ENCODE results near the gene ALKBH8.
"Not testable (repeated sequence)": the region's sequence is repeated elsewhere in the genome, so short reads cannot be mapped to it uniquely, and the experiment has no call there.

Gene ALKBH8

DNA sequence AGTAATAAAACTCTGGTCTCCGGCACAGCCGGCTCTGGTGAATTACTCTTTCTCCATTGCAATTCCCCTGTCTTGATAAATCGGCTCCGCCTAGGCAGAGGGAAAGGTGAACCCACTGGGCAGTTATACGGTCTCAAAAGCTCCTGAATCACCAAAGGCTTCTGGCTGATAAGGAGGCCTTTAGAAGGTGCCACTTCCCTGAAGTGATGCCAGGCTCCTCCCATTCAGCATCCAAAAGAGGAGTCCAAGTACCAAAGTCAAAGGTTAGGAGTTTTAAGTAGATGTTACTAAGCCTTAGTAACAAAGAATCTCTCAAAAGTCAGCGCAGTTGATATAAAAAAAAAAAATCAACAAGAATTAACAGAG lies 11.8 kb upstream of the ALKBH8 start:
- DNase-seq, result no peak
- Histone ChIP-seq H3K27me3 (replicated peaks; ENCODE audit: control insufficient read depth, insufficient read depth, low read length, poor library complexity, severe bottlenecking) (no peaks in the 10 kb centered on the region), H3K4me3 (ENCODE audit: insufficient read depth, low read depth, low read length, poor library complexity, severe bottlenecking) (no peak overlapping the region), H3K27ac (ENCODE audit: insufficient read depth, low read length, poor library complexity, severe bottlenecking) (no peak overlapping the region), H3K4me1 (ENCODE audit: control insufficient read depth, insufficient read depth, low read length, poor library complexity, severe bottlenecking) (no peaks in the 10 kb centered on the region), H3K9me3 (ENCODE audit: control insufficient read depth, low read length) (no peaks in the 10 kb centered on the region), H3K36me3 (ENCODE audit: control insufficient read depth, insufficient read depth, low read length) (no peaks in the 10 kb centered on the region)

- not testable (repeated sequence) for H3K9me3 ChIP-seq (ENCODE audit: control insufficient read depth, low read length); DNase-seq; H3K4me1 ChIP-seq (ENCODE audit: control insufficient read depth, insufficient read depth, low read length, poor library complexity, severe bottlenecking); H3K27ac ChIP-seq (ENCODE audit: insufficient read depth, low read length, poor library complexity, severe bottlenecking); H3K27me3 ChIP-seq (replicated peaks; ENCODE audit: control insufficient read depth, insufficient read depth, low read length, poor library complexity, severe bottlenecking); H3K36me3 ChIP-seq (ENCODE audit: control insufficient read depth, insufficient read depth, low read length); H3K4me3 ChIP-seq (ENCODE audit: insufficient read depth, low read depth, low read length, poor library complexity, severe bottlenecking)
These were observed 11.2 kb upstream of the ALKBH8 start for GRCh38 chr11:107576497-107577345.

DNA sequence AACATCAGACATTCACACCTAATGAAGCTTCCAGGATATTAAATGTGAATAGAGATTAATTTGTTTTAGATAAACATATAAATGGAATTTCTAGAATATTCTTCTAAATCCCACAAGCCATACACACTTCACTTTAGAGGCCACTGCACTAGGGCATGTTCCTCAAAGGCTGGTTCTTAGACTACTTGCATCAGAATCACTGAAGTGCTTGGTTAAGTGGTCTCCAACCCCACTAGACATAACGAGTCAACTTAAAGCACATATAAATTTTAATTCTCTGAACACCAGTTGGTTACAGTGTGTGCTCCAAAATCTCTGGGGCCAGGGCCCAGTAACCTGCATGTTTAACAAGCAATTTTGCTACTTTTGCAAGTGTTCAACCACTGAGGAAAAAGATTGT lies 7.9 kb upstream of the ALKBH8 start:
- no peaks in the 10 kb centered on the region for H3K4me1 ChIP-seq (ENCODE audit: control insufficient read depth, insufficient read depth, low read length, poor library complexity, severe bottlenecking)
- DNase-seq, result no peak

GRCh38 chr11:107570015-107570414 lies 4.5 kb upstream of the ALKBH8 start:
- Histone ChIP-seq H3K27ac (ENCODE audit: insufficient read depth, low read length, poor library complexity, severe bottlenecking) (no peak overlapping the region), H3K4me1 (ENCODE audit: control insufficient read depth, insufficient read depth, low read length, poor library complexity, severe bottlenecking) (peaks cover 8% of the 10 kb centered on the region), H3K27me3 (replicated peaks; ENCODE audit: control insufficient read depth, insufficient read depth, low read length, poor library complexity, severe bottlenecking) (no peaks in the 10 kb centered on the region), H3K4me3 (ENCODE audit: insufficient read depth, low read depth, low read length, poor library complexity, severe bottlenecking) (no peak overlapping the region), H3K9me3 (ENCODE audit: control insufficient read depth, low read length) (no peaks in the 10 kb centered on the region), H3K36me3 (ENCODE audit: control insufficient read depth, insufficient read depth, low read length) (no peaks in the 10 kb centered on the region)
- DNase-seq, result no peak

More for the DNA sequence above, 7.9 kb upstream of the ALKBH8 start:
- no peak overlapping the region for H3K4me3 ChIP-seq (ENCODE audit: insufficient read depth, low read depth, low read length, poor library complexity, severe bottlenecking)
- no peak overlapping the region for H3K27ac ChIP-seq (ENCODE audit: insufficient read depth, low read length, poor library complexity, severe bottlenecking)
- H3K27me3 ChIP-seq (replicated peaks; ENCODE audit: control insufficient read depth, insufficient read depth, low read length, poor library complexity, severe bottlenecking), result no peaks in the 10 kb centered on the region
- no peaks in the 10 kb centered on the region for H3K36me3 ChIP-seq (ENCODE audit: control insufficient read depth, insufficient read depth, low read length)
- H3K9me3 ChIP-seq (ENCODE audit: control insufficient read depth, low read length), result no peaks in the 10 kb centered on the region

DNA sequence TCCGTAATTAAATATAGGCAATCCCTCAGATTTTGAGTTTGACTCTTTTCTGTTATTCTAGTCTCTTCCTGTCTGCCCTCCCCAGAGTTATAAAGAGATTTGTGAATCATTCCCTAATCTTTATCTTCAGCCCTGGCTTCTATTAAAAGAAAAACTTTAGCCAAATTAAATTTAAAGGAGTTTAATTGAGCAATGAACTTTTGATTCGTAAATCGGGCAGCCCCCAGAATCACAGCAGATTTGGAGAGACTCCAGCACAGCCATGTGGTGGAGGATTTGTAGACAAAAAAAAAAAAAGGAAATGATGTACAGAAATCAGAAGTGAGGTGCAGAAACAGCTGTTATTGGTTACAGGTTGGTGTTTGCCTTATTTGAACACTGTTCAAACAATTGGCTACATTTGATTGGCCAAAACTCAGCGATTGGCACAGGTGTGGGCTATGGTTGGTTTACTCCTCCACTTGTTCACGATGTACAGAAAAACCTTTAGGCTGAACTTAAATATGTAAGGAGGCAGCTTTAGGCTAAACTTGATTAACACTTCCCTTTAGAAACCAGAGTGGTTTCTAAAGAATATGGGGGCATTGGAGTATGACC lies 2.3 kb upstream of the ALKBH8 start:
- no peaks in the 10 kb centered on the region for H3K27me3 ChIP-seq (replicated peaks; ENCODE audit: control insufficient read depth, insufficient read depth, low read length, poor library complexity, severe bottlenecking)
- H3K4me1 ChIP-seq (ENCODE audit: control insufficient read depth, insufficient read depth, low read length, poor library complexity, severe bottlenecking), result peaks cover 18% of the 10 kb centered on the region
- no peaks in the 10 kb centered on the region for H3K36me3 ChIP-seq (ENCODE audit: control insufficient read depth, insufficient read depth, low read length)
- DNase-seq, result no peak
- H3K4me3 ChIP-seq (ENCODE audit: insufficient read depth, low read depth, low read length, poor library complexity, severe bottlenecking), result no peak overlapping the region
- H3K9me3 ChIP-seq (ENCODE audit: control insufficient read depth, low read length), result no peaks in the 10 kb centered on the region
- no peak overlapping the region for H3K27ac ChIP-seq (ENCODE audit: insufficient read depth, low read length, poor library complexity, severe bottlenecking)

DNA sequence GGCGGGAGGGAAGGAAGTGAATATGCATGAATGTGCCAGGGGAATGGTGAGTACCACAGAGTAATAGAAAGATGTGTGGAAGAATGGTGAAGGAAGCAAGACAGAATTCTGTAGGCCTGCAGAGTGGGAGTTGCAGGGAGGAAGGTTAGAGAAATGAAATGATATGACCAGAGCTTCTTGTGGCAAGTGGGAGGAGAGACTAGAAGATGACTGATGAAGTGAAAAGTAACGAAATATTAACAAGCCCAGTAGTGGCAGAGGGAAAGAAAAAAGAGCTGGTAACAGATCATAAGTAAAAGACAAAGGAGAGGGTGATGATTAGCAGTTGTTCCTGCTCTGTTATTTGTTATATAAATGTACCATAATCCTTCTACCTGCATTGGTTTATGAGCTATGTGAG lies 1.0 kb upstream of the ALKBH8 start:
- H3K36me3 ChIP-seq (ENCODE audit: control insufficient read depth, insufficient read depth, low read length), result peaks cover 2% of the 10 kb centered on the region
- H3K27me3 ChIP-seq (replicated peaks; ENCODE audit: control insufficient read depth, insufficient read depth, low read length, poor library complexity, severe bottlenecking), result no peaks in the 10 kb centered on the region
- no peak for DNase-seq
- no peaks in the 10 kb centered on the region for H3K9me3 ChIP-seq (ENCODE audit: control insufficient read depth, low read length)
- H3K4me1 ChIP-seq (ENCODE audit: control insufficient read depth, insufficient read depth, low read length, poor library complexity, severe bottlenecking), result peaks cover 18% of the 10 kb centered on the region
- H3K27ac ChIP-seq (ENCODE audit: insufficient read depth, low read length, poor library complexity, severe bottlenecking), result no peak overlapping the region
- no peak overlapping the region for H3K4me3 ChIP-seq (ENCODE audit: insufficient read depth, low read depth, low read length, poor library complexity, severe bottlenecking)

DNA sequence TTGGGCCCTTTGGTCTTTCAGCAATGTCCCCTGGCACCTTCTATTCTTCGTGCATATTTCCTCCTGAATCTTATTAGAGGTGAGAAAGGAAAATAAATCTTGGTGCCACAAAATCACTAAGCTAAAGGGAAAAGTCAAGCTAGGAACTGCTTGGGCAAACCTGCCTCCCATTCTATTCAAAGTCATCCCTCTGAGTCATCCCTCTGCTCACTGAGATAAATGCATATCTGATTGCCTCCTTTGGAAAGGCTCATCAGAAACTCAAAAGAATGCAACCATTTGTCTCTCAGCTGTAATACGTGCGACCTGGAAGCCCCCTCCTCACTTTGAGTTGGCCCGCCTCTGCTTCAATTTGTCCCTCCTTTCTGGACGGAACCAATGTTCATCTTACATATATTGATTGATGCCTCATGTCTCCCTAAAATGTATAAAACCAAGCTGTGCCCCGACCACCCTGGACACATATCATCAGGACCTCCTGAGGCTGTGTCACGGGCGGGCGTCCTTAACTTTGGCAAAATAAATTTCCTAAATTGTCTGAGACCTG lies 493 bp upstream of the ALKBH8 start:
- H3K36me3 ChIP-seq (ENCODE audit: control insufficient read depth, insufficient read depth, low read length); H3K9me3 ChIP-seq (ENCODE audit: control insufficient read depth, low read length); H3K27me3 ChIP-seq (replicated peaks; ENCODE audit: control insufficient read depth, insufficient read depth, low read length, poor library complexity, severe bottlenecking); DNase-seq: not testable (repeated sequence)
- peak overlapping the region; percentile 77 for H3K27ac ChIP-seq (ENCODE audit: insufficient read depth, low read length, poor library complexity, severe bottlenecking)
- peak overlapping the region; percentile 83 for H3K4me3 ChIP-seq (ENCODE audit: insufficient read depth, low read depth, low read length, poor library complexity, severe bottlenecking)
- H3K4me1 ChIP-seq (ENCODE audit: control insufficient read depth, insufficient read depth, low read length, poor library complexity, severe bottlenecking), result peaks cover 18% of the 10 kb centered on the region

- Histone ChIP-seq H3K27me3 (replicated peaks; ENCODE audit: control insufficient read depth, insufficient read depth, low read length, poor library complexity, severe bottlenecking) (no peaks in the 10 kb centered on the region), H3K9me3 (ENCODE audit: control insufficient read depth, low read length) (no peaks in the 10 kb centered on the region), H3K4me3 (ENCODE audit: insufficient read depth, low read depth, low read length, poor library complexity, severe bottlenecking) (peak overlapping the region; percentile 83), H3K27ac (ENCODE audit: insufficient read depth, low read length, poor library complexity, severe bottlenecking) (peak overlapping the region; percentile 77), H3K4me1 (ENCODE audit: control insufficient read depth, insufficient read depth, low read length, poor library complexity, severe bottlenecking) (peaks cover 18% of the 10 kb centered on the region), H3K36me3 (ENCODE audit: control insufficient read depth, insufficient read depth, low read length) (peaks cover 10% of the 10 kb centered on the region)
- DNase-seq, result no peak
These were observed 687 bp downstream of the ALKBH8 start for GRCh38 chr11:107564877-107565218.

DNA sequence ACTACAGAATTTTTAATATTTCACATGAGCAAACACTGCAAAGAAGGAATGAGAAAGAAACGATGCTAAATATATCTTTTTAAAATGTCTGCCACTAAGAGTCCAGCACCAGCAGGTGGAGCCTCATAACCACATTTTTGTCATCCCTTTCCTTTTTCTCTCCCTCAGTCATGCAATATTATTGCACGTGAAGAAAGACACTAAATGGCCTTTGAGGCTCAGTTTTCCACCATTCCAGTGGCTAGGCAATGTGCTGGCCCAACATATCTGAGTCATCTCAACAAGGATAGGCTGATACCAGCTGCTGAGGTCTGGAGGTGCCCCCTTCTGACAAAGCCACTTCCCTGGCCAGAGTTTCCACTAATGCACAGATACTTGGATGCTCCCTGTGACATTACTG lies 1.8 kb downstream of the ALKBH8 start:
- Histone ChIP-seq H3K4me1 (ENCODE audit: control insufficient read depth, insufficient read depth, low read length, poor library complexity, severe bottlenecking) (peaks cover 18% of the 10 kb centered on the region), H3K4me3 (ENCODE audit: insufficient read depth, low read depth, low read length, poor library complexity, severe bottlenecking) (no peak overlapping the region)

DNA sequence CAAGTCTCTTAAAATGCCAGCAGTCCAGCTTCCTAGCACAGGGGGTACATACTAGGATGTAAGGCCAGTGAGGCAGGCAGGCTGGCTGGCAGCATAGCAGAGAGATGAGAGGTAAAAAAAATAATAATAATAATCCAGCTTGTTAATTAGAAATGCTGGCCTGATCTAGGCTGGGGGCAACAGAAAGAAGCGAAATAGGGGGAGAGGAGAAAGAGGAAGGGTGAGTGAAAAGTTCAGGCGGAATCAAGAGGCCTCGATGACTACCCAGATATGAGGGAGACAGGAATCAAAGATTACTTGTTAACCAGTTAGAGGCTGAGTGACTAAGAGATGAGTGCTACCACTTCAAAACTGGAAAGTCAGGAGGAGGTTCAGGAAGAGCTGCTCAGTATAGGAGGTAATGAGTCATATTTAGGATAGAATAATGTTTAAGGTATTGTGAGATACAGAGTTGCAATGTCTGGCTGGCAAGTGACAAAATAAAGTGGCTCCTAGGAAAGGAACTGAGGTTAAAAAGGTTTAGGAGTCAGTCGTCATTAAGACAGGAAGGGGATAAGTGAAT lies 2.8 kb downstream of the ALKBH8 start:
- no peak for DNase-seq
- Histone ChIP-seq H3K36me3 (ENCODE audit: control insufficient read depth, insufficient read depth, low read length) (peaks cover 25% of the 10 kb centered on the region), H3K27ac (ENCODE audit: insufficient read depth, low read length, poor library complexity, severe bottlenecking) (no peak overlapping the region), H3K27me3 (replicated peaks; ENCODE audit: control insufficient read depth, insufficient read depth, low read length, poor library complexity, severe bottlenecking) (no peaks in the 10 kb centered on the region), H3K9me3 (ENCODE audit: control insufficient read depth, low read length) (no peaks in the 10 kb centered on the region), H3K4me1 (ENCODE audit: control insufficient read depth, insufficient read depth, low read length, poor library complexity, severe bottlenecking) (peaks cover 18% of the 10 kb centered on the region), H3K4me3 (ENCODE audit: insufficient read depth, low read depth, low read length, poor library complexity, severe bottlenecking) (no peak overlapping the region)

More for the DNA sequence above, 1.8 kb downstream of the ALKBH8 start:
- no peak overlapping the region for H3K27ac ChIP-seq (ENCODE audit: insufficient read depth, low read length, poor library complexity, severe bottlenecking)
- H3K36me3 ChIP-seq (ENCODE audit: control insufficient read depth, insufficient read depth, low read length), result peaks cover 17% of the 10 kb centered on the region
- no peaks in the 10 kb centered on the region for H3K9me3 ChIP-seq (ENCODE audit: control insufficient read depth, low read length)
- DNase-seq, result peak in 1 of 3 donors; percentile 6
- H3K27me3 ChIP-seq (replicated peaks; ENCODE audit: control insufficient read depth, insufficient read depth, low read length, poor library complexity, severe bottlenecking), result no peaks in the 10 kb centered on the region
